Stimulated activated CD8-positive, alpha-beta memory T cell treated with anti-CD3 and anti-CD28 coated beads, Interleukin-12 subunit alpha, Interleukin-12 subunit beta, amount 100 ng/mL, for 4 hours (primary cell): ENCODE data around the gene ZFHX2.

Source experiments
- DNase-seq: peaks from one replicate; pipeline ENCODE4 v3.0.0-alpha.2; 2020; ENCODE audit warnings: low read depth

Gene ZFHX2

DNA sequence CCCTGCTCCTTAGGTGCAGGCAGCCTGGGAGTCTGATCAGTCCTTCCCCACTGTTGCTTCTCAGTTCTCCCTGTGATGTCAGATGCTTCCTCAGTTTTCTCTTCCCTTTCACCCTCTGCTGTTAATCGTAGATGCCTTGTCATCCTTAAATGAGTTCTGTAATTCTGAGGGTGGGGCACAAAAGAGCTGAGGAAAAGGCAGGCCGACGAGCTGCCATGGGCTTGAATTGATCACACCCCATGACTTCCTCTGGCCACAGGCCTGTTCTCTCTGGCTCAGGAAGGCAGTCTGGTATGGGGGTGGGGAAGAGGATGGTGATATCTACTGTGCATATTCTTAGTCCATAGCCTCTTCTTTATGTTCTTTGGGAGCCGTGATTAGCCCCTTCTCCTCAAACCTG is 21.3 kb upstream of the ZFHX2 start:
- DNase-seq, result no peak

DNA sequence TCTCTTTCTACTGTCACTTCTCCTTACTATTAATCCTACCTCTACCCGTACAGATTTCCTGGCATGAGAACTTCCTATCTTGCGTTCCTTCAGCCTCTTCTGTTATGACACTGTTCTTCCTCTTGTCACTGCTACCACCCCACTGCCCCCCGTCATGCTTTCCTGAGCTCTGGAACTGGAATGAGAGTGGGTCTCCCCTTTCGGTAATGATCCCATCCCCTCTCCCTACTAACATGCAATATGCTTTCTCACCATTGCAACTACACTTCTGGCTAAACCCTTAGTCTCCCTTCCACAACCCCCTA is 20.9 kb upstream of the ZFHX2 start:
- no peak for DNase-seq

DNA sequence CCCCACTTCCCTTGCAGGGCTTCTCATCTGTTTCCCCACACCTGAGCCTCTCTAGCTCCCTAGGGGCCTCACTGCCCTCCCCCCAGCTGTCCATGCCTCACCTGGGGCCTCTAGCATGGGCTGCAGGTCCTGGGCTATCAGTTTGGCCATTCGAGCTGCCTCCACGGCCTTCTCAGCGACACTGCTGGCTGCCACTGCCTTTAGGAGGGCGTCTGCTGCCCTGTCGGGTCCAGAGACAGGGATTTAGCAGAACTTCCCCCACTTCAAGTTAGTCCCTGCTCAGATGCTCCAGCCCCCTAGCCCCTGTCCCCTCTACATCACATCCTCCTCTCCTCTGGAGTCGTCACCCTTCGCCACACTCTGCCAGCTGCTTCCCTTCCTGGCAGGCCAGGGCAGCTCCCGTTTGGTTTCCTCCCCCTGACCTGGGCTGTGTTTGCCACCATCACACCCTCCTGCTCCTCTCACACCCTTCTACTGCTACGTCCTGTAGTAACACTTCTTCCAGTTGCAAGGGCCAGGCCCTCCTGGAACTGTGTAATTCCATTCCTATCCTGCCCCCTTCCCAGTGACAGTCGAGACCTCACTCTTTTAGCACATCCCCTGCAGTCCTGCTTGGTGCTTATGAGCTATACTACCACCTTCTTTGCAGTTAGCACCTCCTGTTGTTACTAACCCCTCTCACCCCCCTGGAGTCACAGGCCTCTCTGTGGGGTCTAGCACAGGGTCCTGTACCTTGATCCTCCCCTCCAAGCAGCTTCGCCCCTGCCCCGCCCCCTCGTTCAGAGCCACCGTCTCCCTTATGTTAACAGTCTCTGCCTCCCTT is 20.3 kb upstream of the ZFHX2 start:
- no peak for DNase-seq

DNA sequence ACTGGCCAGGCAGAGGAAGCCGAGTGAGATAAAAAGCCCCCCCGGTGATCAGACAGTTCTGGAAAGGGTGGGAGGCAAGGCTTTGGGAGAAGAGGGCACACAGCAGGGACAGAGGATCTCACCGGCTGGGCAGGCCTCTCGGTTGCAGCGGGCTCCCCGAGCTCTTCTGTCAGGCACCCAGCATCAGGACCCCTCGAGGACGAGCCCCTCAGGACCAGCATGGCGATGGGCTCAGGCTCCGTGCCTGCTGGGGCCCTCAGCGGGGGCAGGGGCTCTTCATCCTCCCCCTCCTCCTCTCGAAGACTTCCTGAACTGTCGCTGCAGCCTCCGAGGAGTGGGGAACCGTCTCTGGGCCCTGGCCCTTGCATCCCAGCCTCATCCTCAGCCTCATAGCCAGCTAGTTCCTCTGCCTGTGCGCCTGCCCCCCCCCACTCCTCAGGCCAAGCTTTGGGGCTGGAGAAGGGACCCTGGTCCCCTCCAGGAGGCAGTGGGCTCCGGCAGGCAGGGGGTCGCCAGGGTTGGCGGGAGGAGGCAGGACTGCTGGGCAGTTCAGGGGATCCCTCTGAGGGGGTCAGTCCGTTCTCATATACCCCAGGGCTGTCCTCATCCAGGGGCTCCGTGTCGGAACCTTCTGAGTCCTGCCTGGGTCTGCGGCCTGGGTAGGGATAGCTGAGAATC is 19.4 kb upstream of the ZFHX2 start:
- DNase-seq, result no peak

DNA sequence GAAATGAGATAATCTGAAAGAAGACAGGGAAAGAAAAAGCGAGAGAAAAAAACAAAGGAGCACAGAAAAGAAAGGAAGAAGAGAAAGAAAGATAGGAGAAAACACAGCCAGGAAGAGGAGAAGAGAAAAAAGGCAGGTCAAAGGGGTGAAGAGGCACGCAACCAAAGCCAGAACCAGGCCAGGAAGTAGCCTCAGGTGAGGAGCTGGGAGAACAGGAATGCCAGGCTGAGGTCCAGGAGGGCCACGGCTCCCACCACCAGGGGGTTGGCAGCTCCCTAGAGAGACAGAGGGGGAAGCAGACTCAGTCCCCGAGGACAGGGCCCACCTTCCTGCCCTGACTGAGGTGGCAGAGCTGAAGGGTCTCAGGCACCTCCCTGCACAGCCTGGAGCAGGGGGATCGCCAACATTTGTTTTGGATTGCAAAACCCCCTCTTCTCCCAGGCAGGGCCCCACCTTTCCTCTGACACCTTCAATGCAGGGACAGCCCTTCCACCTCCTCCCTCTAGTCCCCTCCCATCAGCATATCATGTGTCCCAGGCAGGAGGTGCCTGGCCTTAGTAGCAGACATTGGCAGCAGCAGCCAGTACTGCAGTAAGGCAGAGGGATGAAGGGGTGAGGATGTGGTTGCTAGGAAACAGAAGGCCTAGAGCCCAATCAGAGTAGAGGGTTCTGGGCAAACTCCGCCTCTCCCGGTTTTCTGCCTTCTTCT is 18.0 kb upstream of the ZFHX2 start:
- DNase-seq, result no peak

DNA sequence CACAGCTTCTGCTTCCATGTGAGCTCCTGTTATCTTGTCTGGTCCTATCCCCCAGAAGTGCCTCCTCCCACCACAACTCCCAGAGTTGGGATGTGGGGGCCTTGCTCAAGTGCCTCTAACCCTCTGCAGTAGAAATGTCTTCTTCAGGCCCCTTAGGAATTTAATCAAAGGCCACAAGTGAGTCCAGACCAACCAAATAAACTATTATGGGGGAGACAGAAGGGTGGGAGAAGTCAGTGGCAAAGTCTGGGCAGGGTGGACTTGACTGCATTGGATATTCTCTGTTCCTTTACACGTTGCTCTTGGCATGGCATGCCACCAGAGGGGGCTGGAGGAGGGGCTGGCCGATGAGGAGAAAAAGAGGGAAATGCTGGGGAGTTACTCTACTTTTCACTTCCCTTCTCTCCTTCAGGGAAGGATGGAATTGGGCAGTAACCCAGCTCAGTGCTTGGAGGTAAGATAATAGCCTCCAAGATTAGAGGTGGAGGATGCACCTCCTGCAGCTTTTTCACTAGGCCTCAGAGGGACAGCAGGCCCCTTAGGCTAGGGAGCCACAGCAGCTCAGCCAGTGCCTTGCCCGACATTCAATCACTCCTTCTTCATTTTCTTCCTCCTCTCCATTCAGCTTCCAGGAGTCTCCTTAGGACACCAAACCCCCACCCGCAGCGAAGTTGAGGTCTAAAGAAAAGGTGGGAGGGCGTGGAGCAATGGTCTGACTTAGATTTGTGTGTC is 17.2 kb upstream of the ZFHX2 start:
- no peak for DNase-seq

DNA sequence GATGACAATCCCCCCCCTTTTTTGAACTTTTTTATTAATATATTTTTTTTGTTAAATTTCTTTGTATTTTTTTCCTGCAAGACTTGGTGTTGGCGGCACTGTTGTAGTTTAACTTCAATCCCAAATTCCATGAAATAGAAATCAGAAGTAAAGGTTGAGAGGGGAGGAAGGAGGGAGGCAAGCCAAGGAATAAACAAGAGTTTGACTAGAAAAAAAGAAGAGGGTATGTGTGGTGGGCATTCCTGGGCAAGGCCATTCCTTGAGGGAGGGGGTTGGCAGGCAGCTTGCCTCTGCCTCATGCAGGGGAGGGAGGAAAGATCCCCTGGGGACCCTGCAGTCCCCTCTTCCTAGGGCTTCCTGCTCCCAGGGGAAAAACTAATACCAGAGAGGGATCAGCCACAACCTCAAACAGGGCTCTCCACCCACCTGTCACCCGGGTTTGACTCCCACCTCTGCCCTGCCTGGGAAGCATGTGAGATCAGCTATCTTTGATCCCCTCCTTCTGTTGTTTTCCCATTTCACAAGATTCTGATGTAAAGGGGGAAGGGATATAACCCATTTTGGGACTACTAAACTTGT is 16.5 kb upstream of the ZFHX2 start:
- DNase-seq, result no peak

DNA sequence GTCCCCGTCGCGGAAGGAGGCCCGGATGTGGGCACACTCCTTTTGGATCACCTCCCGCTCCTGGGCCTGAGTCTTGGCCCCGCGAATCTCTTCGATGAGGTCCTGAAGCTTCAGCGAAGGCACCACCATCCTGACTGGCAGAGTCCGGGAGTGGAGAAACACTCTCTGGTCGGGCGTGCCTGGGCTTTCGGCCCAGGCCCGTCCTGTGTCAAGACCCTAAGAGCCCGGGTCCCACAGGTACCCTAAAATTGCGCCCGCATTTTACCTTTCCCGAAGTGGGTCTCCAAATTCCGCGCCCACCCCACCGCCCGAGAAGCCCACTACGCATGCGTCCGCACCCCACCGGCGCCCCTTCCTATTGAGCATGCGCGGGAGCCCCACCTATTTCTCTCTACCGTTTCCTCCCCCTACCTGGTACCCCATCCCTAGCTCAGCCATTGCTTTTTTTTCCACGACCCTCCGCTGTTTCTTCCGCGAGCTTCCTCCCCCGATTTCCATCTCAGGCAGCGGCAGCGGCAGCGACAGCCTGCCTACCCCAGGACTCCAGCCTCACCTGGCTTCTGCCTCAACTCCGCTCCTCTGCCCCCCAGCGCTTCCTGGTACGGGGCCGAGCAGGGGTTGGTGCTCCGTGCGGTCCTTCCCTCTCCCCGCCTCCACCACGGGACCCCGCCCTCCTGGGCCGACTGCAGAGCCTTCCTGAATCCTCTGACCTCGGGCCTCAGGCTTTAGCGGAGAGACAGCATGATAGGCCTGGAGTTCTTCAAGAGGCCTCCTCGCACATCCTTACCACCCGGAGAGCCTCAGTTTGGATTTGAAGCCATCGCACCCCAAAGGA is 15.8 kb upstream of the ZFHX2 start, which contains the start of gene AP1G2:
AP1G2 (minus strand) TSS at position 606 of the 835 bp plus-strand sequence; CDS start at position 129, 477 bp downstream.
- DNase-seq, result peak; percentile 75

DNA sequence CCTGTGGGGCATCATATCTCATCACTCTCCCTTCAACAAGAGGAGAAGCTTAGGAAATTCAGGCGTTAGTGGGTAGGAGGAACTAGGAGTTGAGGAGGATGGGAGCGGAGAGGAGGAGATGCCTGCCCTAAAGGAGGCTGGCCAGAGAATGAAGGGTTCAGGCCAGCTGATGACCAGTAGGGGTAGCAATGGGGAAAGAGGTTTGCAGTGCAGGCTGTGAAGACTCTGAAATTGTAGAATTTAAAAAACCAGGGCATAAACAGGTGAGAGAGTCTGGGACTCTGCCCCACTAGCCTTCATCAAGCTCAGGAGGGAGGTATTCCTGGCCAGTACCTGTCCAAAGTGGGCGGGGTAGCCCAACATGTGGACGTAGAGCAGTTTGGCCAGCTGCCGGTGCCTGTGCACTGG is 15.2 kb upstream of the ZFHX2 start:
- DNase-seq, result no peak

DNA sequence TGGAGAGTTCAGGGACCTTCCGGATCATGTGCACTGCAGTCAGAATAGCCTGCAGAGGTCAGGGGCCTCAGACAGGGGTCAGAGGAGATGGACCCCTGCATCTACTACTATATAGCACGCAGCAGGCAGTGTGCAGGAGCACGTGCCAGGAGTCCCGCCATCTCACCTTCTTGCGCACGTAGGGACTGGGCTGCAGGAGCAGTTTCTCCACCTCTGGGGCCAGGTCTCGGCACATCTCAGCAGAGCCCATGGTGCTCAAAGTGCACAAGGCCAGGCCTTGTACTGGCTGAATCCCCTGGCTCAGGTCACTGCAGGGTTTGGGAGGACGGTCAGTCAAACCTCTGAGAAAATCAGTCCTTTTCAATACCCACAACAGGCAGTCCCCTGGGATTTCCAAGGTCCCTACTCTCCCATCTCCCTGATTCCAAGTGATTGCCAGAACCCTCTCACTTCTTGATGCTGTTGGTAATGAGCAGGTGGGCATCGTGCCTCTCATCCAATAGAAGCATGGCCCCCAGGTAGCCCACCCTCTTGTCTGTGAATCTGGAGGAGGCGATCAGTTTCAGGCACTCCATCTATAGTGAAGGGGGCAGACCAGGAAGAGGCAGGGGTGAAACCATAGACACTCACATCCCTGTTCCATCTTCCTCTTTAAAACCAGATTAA is 14.7 kb upstream of the ZFHX2 start:
- no peak for DNase-seq

DNA sequence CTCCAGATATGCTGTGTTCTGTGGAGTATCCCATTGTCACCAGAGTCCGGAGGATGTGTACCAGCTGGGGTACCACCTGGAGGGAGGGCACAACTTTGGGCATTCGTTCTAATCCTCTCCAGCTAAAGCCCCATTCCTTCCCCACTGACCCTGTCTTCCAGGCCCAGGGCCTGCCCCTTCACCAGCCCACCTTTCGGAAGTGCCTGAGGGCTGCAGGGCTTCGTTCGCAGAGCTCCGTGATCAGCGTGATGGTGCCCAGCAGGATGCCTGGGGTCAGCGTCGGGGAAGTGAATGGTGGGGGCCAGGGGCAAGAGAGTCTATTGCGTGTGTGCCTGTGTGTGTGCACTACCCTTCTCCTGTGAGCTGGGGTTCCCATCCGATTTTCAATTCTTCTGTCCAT is 14.1 kb upstream of the ZFHX2 start:
- no peak for DNase-seq

DNA sequence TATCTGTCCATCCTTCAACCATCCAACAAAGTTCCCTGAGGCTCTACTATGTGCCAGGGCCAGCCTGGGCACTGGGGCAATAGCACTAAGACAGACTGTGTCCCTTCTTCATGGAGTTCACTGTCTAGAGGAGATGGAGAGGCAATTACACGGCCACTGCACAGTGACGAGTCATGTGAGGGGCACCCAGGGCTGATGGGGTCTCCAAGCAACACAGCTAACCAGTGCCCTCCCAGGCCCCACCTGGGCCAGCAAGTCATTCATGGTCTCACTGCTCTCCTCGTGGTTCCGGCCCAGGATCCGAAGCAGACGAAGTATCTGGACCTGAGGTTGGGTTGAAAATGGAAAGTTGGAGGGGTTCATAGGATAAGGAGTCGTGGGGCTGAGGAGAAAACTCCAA is 13.3 kb upstream of the ZFHX2 start:
- DNase-seq, result no peak

DNA sequence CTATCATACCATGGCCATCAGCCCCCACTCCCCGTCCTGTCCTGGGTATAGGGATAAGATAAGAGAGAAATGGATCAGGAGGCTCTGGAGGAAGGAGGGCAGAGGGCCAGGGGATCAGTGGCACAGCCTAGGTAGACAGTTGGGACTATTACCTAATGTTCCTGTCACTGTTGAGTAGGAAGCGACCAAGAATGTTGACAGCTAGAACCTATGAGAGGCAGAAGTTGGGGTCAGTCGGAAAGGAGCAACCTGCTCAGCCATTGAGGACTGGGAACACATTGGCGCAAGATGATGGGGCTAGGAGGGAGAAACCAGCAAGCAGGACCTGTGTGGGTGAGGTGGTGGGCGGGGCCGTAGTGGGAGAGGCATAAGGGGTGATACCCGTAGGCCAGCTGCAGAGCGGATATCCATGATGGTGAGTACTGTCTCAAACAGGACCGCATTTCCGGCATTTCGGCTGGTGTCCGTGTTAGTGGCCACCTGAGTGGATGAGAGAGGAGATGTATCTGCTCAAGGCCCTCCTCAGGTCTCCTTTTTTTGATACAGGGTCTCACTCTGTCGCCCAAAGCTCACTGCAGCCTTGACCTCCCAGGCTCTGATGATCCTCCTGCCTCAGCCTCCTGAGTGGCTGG is 12.7 kb upstream of the ZFHX2 start:
- DNase-seq, result no peak

DNA sequence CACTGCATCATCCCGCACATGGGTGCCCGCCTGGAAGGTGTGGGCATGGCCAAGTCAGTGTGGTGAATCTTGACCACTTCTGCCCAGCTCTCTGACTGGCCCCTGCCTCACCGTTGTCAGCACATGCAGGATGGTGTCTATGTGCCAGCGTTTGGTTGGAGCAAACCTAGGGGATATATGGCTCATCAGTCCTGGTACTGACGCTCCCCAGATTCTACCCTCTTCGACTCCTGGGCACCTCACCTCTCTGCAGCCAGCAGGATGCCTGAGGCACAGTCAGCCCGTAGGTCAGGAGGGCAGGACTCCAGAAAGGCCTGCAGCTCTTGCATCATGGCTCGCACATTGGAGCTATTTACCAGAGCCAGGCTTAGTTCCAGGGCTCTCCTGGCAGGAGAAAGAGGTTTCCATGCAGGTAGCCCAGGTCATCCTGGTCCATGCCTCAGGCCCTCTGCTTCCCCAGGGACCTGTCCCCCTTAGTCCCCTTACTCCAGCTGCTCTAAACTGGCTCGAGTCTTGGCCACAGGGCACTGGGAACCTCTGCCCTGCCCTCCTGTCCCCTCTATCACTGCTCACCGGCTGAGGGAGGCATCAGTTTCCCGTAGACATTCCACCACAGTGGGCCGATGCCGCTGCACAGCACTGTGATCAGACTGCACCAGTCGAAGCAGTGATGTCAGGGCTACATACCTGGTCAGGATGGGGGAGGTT is 12.1 kb upstream of the ZFHX2 start:
- no peak for DNase-seq

DNA sequence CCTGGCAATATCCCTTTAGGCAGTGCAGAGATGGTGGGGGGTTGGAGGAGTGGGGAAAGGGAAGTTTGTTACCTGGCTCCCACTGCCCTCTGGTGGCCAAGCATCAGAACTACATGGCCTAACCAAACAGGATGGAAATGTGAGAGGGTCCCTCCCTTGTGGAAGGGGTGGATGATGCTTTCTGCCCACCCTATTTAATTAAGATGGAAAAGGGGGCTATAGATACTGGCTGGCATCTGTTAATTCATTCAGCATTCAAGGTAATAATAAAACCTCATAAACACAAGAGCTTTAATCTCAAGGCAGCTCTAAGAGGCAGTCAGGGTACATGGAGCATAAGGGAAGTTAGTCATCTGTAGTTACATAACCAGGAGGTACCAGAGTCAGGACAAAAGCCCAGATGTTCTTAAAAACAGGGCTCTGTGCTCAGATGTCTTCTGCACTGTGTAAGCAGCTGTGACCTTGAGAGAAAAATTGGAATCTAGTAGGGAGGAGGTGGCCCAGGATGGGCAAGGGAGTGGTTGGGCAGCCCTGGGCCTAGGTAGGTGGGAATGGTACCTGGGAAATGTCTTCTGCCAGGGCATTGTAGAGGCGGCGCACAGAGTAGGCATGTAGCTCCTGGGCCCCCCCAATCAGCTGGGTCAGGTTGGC is 11.4 kb upstream of the ZFHX2 start:
- DNase-seq, result no peak

DNA sequence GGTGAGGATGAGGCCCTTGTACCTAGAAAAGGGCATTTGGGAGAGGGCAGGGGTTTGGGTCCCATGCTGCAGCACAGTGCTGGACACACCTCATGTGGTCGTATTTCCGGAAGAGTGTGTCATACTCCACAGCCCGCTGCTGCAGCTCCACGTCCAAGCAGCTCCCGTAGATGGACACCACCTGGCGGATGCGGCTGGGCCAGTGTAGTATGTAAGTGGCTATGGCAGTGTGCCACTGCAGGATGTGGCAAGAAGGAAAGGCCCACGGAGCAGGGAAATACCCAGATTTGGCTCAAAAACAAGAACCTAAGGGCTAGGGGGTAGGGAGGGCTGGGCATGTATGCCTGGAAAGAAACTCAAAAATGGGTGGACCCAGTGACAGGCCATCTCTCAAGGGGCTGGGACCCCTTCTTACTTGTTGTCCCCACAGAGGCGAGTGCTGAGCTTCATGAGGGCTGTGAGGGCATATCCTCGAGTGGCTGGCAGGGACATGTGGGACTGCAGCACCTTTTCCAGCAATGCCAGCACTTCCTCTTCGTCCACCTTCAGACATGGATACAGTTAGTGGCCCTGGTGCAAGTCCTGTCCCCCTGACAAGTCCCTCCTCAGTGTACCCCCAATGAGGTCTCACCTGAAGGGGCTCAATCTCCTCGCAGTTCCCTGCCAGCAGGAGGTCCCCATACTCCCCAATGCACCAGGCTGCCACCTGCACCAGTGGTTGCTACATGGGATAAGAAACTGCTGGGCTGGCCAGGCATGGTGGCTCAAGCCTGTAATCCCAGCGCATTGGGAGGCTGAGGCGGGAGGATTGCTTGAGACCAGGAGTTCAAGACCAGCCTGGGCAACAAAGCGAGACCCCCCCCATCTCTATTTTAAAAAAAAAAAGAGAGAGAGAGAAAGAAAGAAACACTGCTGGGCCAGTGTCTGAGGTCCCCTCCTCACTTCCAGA is 10.6 kb upstream of the ZFHX2 start:
- DNase-seq, result no peak

DNA sequence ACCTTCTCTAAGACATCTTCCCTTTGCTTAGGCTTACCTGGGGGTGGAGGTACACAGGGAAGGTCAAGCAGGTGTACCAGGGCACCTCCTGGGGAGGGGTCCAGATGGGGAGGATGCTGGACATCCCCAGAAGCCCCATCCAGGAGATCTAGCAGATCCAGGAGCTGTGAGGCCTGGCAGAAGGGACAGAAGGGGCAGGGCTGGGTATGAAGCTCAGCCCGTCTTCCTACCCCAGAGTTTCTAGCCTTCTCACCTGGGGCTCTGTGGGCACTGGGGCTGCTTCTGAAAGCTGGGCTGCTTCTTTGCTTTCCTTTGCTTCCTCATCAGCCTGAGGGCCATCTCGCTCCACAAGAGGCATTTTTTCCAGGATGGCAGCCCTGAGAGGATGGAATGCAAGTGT is 9.7 kb upstream of the ZFHX2 start:
- no peak for DNase-seq
